ENCODE measurements around the gene SUGP2. TPM values are rescaled to one million over a fixed set of nuclear protein-coding genes. Genes with fewer than 3 reads are reported as not detected.

Gene SUGP2
- total RNA-seq, 2 donors from 2014 or later: 109 to 127 TPM

DNA sequence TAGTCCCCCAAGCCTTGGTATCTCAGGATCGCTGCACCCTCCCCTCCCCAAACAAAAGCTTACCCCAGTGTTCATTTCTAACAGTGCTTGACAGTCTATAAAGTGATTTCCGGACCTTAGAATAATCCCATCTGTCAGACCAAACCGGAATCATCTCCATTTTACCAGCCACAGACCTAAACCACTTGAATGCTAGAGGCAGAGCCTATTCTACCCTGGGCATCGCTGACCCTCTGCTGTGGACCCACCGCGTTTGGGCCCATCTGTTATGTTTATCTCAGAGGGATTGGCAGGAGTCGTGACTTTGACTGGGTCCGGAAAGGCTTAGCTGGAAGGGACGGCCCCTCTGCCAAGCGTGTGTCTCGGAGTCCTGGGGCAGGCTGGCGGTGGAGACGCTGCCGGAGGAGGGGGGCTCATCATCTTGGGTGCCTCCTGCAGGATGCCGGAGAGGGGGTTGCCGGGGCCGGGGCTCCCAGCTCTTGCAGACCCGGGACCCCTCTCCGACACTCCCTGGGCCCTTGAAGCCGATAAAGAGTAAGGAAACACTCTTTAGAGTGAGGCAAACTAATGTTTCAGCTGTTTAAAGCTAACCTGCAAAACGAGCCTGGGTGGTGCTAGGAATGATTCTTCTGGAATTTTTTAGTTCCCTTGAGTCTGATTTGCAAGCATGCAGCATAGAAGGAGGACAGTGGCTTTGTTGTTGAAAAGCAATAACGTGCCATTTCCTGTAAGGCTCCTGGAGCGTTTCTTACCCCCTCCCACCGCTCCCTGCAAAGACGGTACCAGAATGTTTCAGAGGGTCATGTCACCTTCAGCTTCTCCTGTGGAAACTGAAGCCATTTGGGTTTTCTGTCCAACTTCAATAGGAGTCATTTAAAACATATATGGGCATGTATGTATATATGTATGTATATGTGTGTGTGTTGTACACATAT is 31.8 kb upstream of the SUGP2 start:
- Mint-ChIP-seq H3K4me1 (peaks cover 15% of the 10 kb centered on the region), H3K27me3 (no peaks in the 10 kb centered on the region), H3K36me3 (ENCODE audit: low read depth) (no peaks in the 10 kb centered on the region), H3K27ac (peak overlapping the region; percentile 83), H3K4me3 (peak overlapping the region; percentile 98)
- no peaks in the 10 kb centered on the region for H3K9me3 ChIP-seq (ENCODE audit: control insufficient read depth, low read length, poor library complexity, severe bottlenecking)
- ATAC-seq (no peak), DNase-seq (no peak)

GRCh38 chr19:19064098-19064722 is 30.9 kb upstream of the SUGP2 start:
- Mint-ChIP-seq H3K36me3 (ENCODE audit: low read depth) (no peaks in the 10 kb centered on the region), H3K4me1 (peaks cover 14% of the 10 kb centered on the region), H3K27me3 (no peaks in the 10 kb centered on the region), H3K27ac (peak overlapping the region; percentile 83), H3K4me3 (peak overlapping the region; percentile 98)
- ATAC-seq (peak; percentile 35), DNase-seq (no peak)
- no peaks in the 10 kb centered on the region for H3K9me3 ChIP-seq (ENCODE audit: control insufficient read depth, low read length, poor library complexity, severe bottlenecking)

DNA sequence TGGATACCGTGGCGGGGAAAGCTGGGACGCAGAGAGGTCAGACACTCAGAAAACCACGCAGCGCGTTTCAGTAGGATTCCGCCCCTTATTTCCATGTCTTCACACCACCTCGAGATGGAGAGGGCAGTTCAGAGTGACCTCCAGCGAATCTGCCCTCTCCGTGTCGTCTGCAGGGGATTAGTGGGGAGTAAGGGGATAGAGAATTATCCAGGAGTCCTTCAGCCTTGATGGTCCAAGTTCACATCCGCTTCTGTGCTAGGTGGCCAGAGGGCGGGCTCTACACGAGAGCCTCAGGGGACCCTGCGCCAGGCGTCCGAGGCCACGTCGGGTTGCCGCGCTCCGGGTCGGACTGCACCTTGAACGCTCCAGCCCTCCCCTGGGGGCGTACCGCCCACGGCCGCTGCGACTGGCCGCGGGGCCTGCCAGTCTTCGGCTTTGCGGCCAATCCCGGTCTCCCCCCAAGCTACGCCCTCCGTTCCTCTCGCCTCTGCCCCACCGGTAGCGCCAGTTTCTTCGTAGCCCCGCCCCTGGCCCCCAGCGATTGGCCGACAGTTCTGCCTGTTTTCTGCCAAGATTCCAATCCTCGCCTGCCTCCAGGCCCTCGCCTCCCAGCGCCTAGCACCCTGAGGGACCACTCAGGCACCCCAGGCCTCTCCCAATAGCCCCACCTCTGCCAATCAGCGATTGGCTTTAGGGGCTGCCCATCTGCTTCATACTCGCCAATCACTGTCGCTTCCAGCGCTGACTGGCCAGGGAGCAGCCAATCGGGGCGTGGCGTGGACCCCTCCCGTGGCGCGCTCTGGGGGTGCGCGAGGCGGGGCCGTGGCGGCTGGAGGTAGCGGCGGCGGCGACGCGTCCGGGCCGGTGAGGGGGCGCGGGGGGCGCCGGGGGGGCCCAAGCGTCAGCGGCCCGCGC is 30.1 kb upstream of the SUGP2 start, which contains the start of gene SLC25A42:
SLC25A42 (plus strand) TSS at position 812 of the 915 bp plus-strand sequence. CDS start 32,131 bp downstream, outside the sequence.
- Mint-ChIP-seq H3K4me1 (peaks cover 14% of the 10 kb centered on the region), H3K27ac (peak within 1 kb of the TSS; percentile 83), H3K4me3 (peak within 1 kb of the TSS; percentile 98), H3K36me3 (ENCODE audit: low read depth) (no peaks in the 10 kb centered on the region), H3K27me3 (no peaks in the 10 kb centered on the region)
- no peaks in the 10 kb centered on the region for H3K9me3 ChIP-seq (ENCODE audit: control insufficient read depth, low read length, poor library complexity, severe bottlenecking)
- DNase-seq (peak; percentile 97 to 99 (median 97)), ATAC-seq (peak; percentile 94)

GRCh38 chr19:19062454-19063182 is 29.3 kb upstream of the SUGP2 start:
- H3K27me3 Mint-ChIP-seq: no peaks in the 10 kb centered on the region
- no peaks in the 10 kb centered on the region for H3K36me3 Mint-ChIP-seq (ENCODE audit: low read depth)

DNA sequence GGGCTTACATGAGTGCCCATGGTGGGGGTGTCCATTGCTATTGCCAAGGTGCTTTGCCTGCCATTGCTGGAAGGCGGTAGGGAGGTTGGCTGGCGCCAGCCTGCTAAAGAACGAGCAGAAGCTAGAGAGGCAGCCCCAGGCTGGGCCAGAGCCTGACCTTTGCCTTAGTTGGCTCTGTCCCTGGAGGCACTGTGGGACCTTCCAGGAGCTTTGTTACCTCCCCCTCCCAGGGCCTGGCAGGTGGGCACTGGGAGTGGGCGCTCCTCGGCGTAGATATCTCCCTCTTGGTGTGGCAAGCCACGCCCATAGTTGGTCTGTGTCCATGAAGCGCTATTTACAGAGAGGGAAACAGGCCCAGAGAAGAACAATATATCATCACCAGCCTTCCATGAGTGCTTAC is 28.2 kb upstream of the SUGP2 start:
- no peaks in the 10 kb centered on the region for H3K36me3 Mint-ChIP-seq (ENCODE audit: low read depth)
- H3K27ac Mint-ChIP-seq: no peak overlapping the region
- no peak overlapping the region for H3K4me3 Mint-ChIP-seq
- H3K27me3 Mint-ChIP-seq: no peaks in the 10 kb centered on the region
- ATAC-seq: no peak
- H3K9me3 ChIP-seq (ENCODE audit: control insufficient read depth, low read length, poor library complexity, severe bottlenecking): no peaks in the 10 kb centered on the region
- DNase-seq: no peak
- H3K4me1 Mint-ChIP-seq: peaks cover 14% of the 10 kb centered on the region

More at GRCh38 chr19:19062454-19063182, 29.3 kb upstream of the SUGP2 start:
- no peaks in the 10 kb centered on the region for H3K9me3 ChIP-seq (ENCODE audit: control insufficient read depth, low read length, poor library complexity, severe bottlenecking)
- ATAC-seq (no peak), DNase-seq (no peak)
- no peak overlapping the region for H3K27ac Mint-ChIP-seq
- peak overlapping the region; percentile 98 for H3K4me3 Mint-ChIP-seq
- peaks cover 14% of the 10 kb centered on the region for H3K4me1 Mint-ChIP-seq

- Mint-ChIP-seq H3K27ac (peak overlapping the region; percentile 16), H3K4me3 (no peak overlapping the region), H3K27me3 (no peaks in the 10 kb centered on the region), H3K36me3 (ENCODE audit: low read depth) (no peaks in the 10 kb centered on the region), H3K4me1 (peaks cover 12% of the 10 kb centered on the region)
- H3K9me3 ChIP-seq (ENCODE audit: control insufficient read depth, low read length, poor library complexity, severe bottlenecking): no peaks in the 10 kb centered on the region
- no peak for ATAC-seq
- no peak for DNase-seq
Measured at GRCh38 chr19:19059837-19060611, 26.7 kb upstream of the SUGP2 start.

DNA sequence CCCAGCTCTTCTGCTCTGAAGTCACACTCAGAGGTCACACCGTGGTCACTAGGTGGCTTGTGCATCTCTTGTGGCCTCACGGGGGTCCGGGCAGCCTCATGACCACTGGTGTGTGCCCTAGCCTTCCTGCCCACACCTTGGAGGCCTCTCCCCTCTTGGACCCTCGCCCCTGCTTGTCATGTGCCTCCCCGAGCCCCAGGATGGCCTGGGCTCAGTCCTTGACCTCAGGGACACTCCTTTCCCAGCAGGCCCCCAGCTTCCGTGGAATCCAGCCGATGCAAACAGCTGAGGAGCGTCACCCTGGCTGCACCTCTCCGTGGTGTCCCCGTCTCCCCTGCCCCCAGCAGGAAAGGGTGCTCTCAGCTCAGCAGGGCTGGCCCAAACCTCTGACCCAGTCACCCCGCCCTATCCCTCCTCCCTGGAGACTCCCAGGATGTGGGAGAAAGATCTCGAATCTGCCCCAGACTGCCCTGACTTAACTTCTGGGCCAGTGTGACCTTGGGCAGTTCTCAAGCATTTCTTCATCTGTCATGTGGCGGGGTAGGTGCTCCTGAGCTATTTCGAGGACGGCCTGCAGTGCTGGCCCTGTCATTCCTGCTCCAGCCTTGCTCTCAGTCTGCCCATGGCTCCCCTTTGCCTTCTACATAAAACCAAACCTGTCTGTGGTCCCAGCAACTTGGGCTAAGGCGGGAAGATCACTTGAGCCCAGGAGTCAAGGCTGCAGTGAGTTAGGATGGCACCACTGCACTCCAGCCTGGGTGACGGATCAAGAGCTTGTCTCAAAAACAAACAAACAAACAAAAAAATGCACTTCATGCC is 25.9 kb upstream of the SUGP2 start:
- Mint-ChIP-seq H3K4me1 (peaks cover 4% of the 10 kb centered on the region), H3K36me3 (ENCODE audit: low read depth) (no peaks in the 10 kb centered on the region), H3K4me3 (no peak overlapping the region), H3K27me3 (no peaks in the 10 kb centered on the region), H3K27ac (no peak overlapping the region)
- no peak for DNase-seq
- no peak for ATAC-seq
- H3K9me3 ChIP-seq (ENCODE audit: control insufficient read depth, low read length, poor library complexity, severe bottlenecking): no peaks in the 10 kb centered on the region

DNA sequence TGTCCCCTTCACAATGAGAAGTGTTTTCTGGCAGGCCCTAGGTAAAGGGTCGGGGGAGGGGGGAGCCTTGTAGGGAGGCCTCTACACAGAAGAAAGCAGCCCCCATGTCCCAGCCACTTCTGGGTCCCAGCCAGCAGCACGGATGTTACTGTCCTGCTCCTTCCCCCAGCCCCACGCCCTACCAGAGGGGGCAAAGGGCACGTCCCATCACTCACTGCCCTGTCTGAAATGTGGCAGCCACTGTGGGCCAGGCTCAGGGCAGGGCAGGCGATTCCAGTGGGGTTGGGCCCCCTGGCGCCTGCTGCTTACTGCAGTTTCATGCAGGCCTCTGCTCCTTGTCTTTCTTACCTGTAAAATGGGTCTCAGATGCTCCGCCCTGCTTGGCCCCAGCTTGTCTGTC is 24.4 kb upstream of the SUGP2 start:
- no peak for DNase-seq
- H3K4me3 Mint-ChIP-seq: no peak overlapping the region
- no peaks in the 10 kb centered on the region for H3K27me3 Mint-ChIP-seq
- no peak for ATAC-seq
- H3K9me3 ChIP-seq (ENCODE audit: control insufficient read depth, low read length, poor library complexity, severe bottlenecking): no peaks in the 10 kb centered on the region
- H3K36me3 Mint-ChIP-seq (ENCODE audit: low read depth): no peaks in the 10 kb centered on the region
- H3K4me1 Mint-ChIP-seq: peaks cover 3% of the 10 kb centered on the region
- no peak overlapping the region for H3K27ac Mint-ChIP-seq

DNA sequence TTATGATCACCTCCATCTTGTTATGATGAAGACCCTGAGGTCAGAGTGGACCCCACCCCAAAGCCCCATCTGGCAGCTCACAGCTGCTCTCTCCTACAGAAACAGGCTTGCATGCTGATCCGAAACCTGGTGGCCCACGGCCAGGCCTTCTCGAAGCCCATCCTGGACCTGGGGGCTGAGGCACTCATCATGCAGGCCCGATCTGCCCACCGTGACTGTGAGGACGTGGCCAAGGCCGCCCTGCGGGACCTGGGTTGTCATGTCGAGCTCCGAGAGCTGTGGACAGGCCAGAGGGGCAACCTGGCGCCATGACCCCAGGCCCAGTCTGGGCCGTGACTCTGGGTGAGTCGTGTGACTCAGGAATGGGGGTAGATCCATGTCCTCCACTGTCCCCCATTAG is 24.0 kb upstream of the SUGP2 start:
- Mint-ChIP-seq H3K36me3 (ENCODE audit: low read depth) (no peaks in the 10 kb centered on the region), H3K27me3 (no peaks in the 10 kb centered on the region), H3K4me1 (peaks cover 3% of the 10 kb centered on the region), H3K27ac (no peak overlapping the region), H3K4me3 (no peak overlapping the region)
- ATAC-seq: no peak
- no peaks in the 10 kb centered on the region for H3K9me3 ChIP-seq (ENCODE audit: control insufficient read depth, low read length, poor library complexity, severe bottlenecking)
- no peak for DNase-seq

GRCh38 chr19:19056636-19057275 is 23.4 kb upstream of the SUGP2 start:
- Mint-ChIP-seq H3K27me3 (no peaks in the 10 kb centered on the region), H3K4me3 (no peak overlapping the region), H3K27ac (no peak overlapping the region), H3K4me1 (peaks cover 3% of the 10 kb centered on the region), H3K36me3 (ENCODE audit: low read depth) (no peaks in the 10 kb centered on the region)
- no peak for DNase-seq
- no peak for ATAC-seq
- H3K9me3 ChIP-seq (ENCODE audit: control insufficient read depth, low read length, poor library complexity, severe bottlenecking): no peaks in the 10 kb centered on the region

DNA sequence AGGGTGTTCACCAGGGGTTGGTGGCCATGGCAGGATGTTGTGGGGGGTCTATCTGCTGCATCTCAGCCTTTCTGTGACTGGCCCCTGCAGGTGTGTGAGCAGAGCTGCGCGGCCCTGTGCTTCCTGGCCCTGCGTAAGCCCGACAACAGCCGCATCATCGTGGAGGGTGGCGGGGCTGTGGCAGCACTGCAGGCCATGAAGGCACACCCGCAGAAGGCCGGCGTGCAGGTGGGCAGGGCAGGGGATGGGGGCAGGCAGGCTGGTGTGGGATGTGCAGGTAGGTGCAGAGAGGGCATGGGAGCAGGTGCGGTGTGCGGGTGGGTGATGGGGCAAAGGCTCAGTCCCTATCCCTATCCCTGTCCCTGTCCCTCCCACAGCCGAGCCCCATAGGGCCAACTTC is 22.4 kb upstream of the SUGP2 start:
- peaks cover 3% of the 10 kb centered on the region for H3K4me1 Mint-ChIP-seq
- no peaks in the 10 kb centered on the region for H3K27me3 Mint-ChIP-seq
- H3K9me3 ChIP-seq (ENCODE audit: control insufficient read depth, low read length, poor library complexity, severe bottlenecking): no peaks in the 10 kb centered on the region
- no peak for DNase-seq
- H3K27ac Mint-ChIP-seq: no peak overlapping the region
- no peak overlapping the region for H3K4me3 Mint-ChIP-seq
- no peaks in the 10 kb centered on the region for H3K36me3 Mint-ChIP-seq (ENCODE audit: low read depth)
- ATAC-seq: no peak

Measured in T-helper 17 cell (primary cell).